Limb (tissue), 2 donors: ENCODE measurements around the gene OSTC.
A peak's percentile ranks its signal among the peaks of the same experiment; 100 is the strongest.

ENCODE experiments used
- DNase-seq, 2 donors: peaks; one replicate each; pipeline ENCODE4 v3.0.0-alpha.2; 2016; ENCODE audit errors: extremely low spot score in 2 of 2

The OSTC gene

GRCh38 chr4:108650212-108651013, at the start of gene OSTC:
Gene OSTC (plus strand): TSS chr4:108650599. CDS start chr4:108650656, 57 bp downstream.
- peak; percentile 95 to 97 for DNase-seq

DNA sequence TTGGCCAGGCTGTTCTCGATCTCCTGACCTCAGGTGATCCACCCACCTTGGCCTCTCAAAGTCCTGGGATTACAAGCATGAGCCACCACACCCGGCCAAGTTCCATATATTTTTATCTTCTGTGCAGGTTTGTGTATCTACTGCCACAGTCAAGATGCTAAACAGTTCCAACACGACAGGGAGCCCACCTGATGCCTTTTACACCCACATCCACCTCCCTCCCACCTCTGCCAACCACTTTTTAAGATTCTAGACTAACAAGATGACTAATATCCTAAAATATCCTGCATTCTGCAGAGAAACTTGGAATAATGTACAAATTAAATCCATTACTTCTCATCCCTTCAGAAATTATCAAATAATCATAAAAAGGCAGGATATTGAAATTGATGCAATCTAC, 49.3 kb upstream of the OSTC start:
- no peak for DNase-seq

GRCh38 chr4:108601532-108601931, 48.9 kb upstream of the OSTC start:
- DNase-seq: no peak

- no peak for DNase-seq
Observed at GRCh38 chr4:108602163-108602562, 48.2 kb upstream of the OSTC start.

DNA sequence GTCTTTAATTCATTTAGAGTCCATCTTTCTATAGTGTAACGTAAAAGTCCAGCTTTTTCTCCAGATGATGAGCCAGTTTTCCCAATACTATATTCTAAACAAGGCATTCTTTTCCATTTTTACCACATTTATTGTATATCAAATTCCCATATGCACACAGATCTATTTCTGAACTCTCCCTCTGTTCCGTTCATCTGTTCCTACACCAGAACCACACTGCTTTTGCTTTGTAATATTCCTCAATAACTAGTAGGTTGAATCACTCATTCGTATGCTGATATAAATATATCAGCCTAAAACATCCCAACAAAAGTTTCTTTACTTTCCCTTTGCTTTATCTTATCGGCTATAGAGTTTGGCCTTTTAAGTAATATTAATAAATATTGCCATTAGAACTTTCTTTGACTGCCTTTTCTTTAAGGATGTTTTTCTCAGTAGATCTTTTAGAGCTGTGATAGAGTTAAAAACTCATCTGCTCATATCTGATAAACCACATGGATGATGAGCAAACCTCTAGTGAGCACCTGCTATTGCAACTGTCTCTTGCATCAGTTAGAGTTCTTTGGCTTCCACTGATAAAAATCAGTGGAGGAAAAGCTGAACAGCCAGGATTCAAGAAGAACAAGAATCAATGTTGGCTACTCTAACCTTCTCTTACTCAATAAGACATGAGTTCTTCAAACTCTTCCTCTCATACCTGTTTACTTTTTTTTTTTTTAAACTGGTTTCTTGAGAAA, 43.2 kb upstream of the OSTC start:
- no peak for DNase-seq

GRCh38 chr4:108611365-108611764, 39.0 kb upstream of the OSTC start:
- no peak for DNase-seq

DNA sequence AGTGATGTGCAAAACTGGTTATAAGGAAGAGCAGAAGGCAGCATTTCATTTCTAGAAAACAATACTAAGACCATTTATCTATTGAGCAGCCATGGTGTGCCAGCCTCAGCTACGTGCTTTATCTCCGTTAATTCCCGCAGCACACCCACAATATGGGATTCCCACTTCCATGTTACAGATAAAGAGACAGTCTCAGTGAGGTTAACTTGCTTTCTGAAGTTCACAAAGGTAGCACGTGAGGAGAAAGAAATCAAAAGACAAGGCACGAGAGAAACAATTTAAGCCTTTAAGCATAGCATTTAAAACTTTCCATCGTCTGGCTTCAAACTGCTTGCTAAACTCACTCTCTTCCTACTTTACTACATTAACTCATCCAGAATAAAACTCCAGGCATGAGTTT, 38.0 kb upstream of the OSTC start:
- DNase-seq: no peak

- DNase-seq: no peak
Observed at GRCh38 chr4:108619372-108620100, 30.9 kb upstream of the OSTC start.

- peak; percentile 94 to 99 for DNase-seq
Observed at GRCh38 chr4:108620101-108620932, 30.1 kb upstream of the OSTC start, which contains the start of gene RPL34. Gene RPL34 (plus strand): TSS chr4:108620576. CDS start chr4:108621960, 1,384 bp downstream.

DNA sequence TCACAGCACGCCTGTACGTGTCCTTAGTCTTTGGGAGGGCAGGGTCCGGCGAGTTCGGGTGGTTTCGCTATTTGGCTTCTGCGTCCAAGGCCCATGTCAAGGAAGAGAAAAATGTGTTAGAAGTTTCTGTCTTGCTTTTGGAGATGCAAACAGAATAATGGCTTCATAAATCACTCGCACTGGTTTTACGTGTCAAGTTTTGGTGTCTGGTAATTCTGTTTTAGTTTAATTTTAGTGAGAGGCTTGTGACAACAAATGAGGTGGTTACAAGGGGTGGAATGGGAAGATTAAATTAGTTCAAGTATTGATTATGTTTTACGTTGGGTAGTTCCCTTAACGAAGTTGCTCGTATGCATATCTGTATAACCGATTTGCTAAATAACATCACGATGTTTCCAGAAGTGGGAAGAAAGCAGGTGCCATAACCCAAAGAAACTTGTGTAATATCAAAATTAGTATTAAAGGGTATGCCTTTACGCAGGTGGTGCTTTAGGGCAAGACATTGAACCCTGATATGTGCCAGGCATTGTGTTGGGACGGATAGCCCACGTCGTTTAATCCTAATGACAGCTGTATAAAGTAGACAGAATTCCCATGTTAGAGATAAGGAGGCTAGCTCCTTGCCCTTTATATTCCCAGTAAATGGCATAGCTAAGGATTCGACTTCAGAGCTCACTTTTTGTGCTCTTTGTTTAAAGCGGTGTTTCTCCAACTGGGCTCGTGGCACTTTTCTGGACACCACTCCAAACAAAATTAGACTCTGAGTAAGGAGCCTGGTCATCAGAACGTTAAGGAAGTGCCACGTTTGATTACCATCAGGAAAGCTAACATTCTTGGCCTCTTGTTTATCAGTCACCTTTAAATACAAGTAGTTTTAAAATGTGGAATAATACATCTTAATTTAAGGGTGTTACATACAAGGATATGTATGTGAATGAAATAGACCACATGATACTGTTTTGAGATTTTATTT, 29.2 kb upstream of the OSTC start:
- no peak for DNase-seq

DNA sequence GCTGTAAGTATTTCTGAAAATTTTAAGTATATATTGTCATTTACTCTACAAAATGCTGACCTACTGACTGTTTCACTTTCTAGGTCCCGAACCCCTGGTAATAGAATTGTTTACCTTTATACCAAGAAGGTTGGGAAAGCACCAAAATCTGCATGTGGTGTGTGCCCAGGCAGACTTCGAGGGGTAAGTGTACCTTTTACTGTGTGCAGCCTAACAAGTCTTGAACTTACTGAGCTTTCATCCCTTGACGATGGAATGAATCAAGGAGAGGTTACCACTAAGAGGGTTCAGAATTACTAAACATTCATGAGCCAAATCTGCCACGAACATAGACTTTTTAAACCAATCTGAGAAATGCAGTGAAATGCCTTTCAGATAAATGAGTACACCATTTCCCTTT, 28.4 kb upstream of the OSTC start:
- no peak for DNase-seq

DNA sequence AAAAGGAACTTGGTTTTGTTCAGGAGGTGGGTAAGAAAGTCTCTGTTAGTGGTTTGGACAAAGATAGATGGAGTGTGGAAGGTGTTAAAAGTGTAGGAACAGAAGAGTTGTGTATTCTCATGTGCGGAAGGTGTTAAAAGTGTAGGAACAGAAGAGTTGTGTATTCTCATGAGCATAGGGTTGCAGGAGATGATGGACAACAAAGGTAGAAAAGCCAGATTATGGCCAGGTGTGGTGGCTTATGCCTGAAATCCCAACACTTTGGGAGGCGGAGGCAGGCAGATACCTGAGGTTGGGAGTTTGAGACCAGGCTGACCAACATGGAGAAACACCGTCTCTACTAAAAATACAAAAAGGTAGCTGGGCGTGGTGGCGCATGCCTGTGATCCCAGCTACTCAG, 27.6 kb upstream of the OSTC start:
- no peak for DNase-seq

- DNase-seq: no peak
Observed at GRCh38 chr4:108624263-108625056, 25.9 kb upstream of the OSTC start.

DNA sequence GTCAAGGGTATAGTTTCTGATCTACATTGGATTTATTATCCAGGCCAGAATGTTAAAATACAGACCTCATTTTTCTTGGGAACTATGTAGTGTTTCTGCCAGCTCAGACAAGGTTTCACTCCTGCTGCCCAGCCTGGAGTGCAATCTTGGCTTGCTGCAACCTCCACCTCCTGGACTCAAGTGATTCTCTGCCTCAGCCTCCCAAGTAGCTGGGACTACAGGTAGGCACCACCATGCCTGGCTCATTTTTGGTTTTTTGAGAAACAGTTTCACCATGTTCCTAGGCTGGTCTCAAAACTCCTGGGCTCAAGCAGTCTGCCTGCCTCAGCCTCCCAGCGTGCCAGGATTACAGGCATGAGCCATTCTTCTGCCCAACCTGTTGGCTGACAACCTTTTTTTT, 24.3 kb upstream of the OSTC start:
- DNase-seq: no peak

GRCh38 chr4:108628411-108628810, 22.0 kb upstream of the OSTC start:
- no peak for DNase-seq

- DNase-seq: no peak
Observed at GRCh38 chr4:108635070-108635655, 15.2 kb upstream of the OSTC start.

DNA sequence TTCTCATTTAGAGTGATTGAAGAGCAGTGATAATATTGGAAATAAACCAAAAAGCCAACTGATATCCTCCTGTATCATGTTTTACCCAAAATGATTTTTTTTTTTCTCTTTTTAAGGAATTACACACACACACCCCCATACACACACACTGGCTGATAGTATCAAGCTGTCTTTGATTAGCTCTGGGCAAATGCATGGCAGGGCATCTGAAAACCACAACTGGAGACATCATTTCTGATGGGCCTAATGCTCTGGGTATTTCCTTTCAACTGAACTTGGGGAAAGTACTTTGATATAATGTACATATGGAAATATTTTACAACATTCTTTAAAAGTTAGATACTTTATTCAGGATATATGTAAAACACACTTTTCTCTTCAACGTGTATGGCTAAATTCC, 14.2 kb upstream of the OSTC start:
- no peak for DNase-seq

GRCh38 chr4:108637856-108638255, 12.5 kb upstream of the OSTC start:
- no peak for DNase-seq

DNA sequence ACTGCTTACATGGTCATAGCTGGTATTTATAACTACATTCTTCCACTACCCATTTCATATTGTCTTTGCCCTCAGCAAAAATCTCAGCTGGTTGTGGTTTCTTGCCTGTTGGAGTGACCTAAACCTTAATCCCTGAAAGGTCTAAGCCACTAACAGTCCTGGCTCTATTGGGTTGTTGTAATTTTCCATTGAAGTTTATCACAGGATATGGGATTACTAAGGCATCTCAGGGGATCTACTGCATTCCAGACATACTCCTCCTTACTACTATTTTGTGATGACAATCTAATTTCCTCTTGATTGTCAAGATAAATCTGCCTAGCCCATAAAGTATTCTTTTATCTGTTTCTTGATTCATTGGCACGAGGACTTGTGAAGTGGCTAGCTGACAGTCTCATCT, 6.2 kb upstream of the OSTC start:
- no peak for DNase-seq
